GM19455 (cell line): Measurements from ENCODE around the gene TUBGCP2.

Source experiments
- ATAC-seq: cut with Tn5 transposase; IDR thresholded peaks from one replicate; pipeline ENCODE4 v1.9.1; 2021; ENCODE audit not compliant: unreplicated experiment

The TUBGCP2 gene

GRCh38 chr10:133309100-133309719, 538 bp upstream of the TUBGCP2 start:
- ATAC-seq: peak; percentile 83

GRCh38 chr10:133307776-133308420, 774 bp downstream of the TUBGCP2 start:
- peak; percentile 36 for ATAC-seq

GRCh38 chr10:133306941-133307379, 1.7 kb downstream of the TUBGCP2 start:
- no peak for ATAC-seq

- no peak for ATAC-seq
Measured at GRCh38 chr10:133306097-133306476, 2.6 kb downstream of the TUBGCP2 start.

- ATAC-seq: no peak
Measured at GRCh38 chr10:133303206-133303605, 5.5 kb downstream of the TUBGCP2 start.

- no peak for ATAC-seq
Measured at GRCh38 chr10:133302230-133302629, 6.4 kb downstream of the TUBGCP2 start.

GRCh38 chr10:133299738-133300137, 8.9 kb downstream of the TUBGCP2 start:
- no peak for ATAC-seq

- no peak for ATAC-seq
Measured at GRCh38 chr10:133299224-133299623, 9.4 kb downstream of the TUBGCP2 start.

- ATAC-seq: no peak
Measured at GRCh38 chr10:133298466-133298865, 10.2 kb downstream of the TUBGCP2 start.

GRCh38 chr10:133297504-133297903, 11.2 kb downstream of the TUBGCP2 start:
- ATAC-seq: no peak

GRCh38 chr10:133295426-133296320, 13.0 kb downstream of the TUBGCP2 start:
- ATAC-seq: no peak

GRCh38 chr10:133294189-133294588, 14.5 kb downstream of the TUBGCP2 start:
- ATAC-seq: no peak

- no peak for ATAC-seq
Measured at GRCh38 chr10:133293810-133294119, 14.9 kb downstream of the TUBGCP2 start.

- no peak for ATAC-seq
Measured at GRCh38 chr10:133292919-133293809, 15.5 kb downstream of the TUBGCP2 start.

- ATAC-seq: no peak
Measured at GRCh38 chr10:133289761-133290160, 18.9 kb downstream of the TUBGCP2 start.

- no peak for ATAC-seq
Measured at GRCh38 chr10:133287832-133288500, 20.7 kb downstream of the TUBGCP2 start.

- ATAC-seq: no peak
Measured at GRCh38 chr10:133286366-133286765, 22.3 kb downstream of the TUBGCP2 start.

- no peak for ATAC-seq
Measured at GRCh38 chr10:133285217-133285616, 23.5 kb downstream of the TUBGCP2 start.

- no peak for ATAC-seq
Measured at GRCh38 chr10:133283931-133284330, 24.7 kb downstream of the TUBGCP2 start.

- ATAC-seq: no peak
Measured at GRCh38 chr10:133282846-133283390, 25.8 kb downstream of the TUBGCP2 start.
